ENCODE measurements around the gene PSME2. TPM values are rescaled to one million over a fixed set of nuclear protein-coding genes. Genes with fewer than 3 reads are reported as not detected.
"Not testable (repeated sequence)": the region's sequence is repeated elsewhere in the genome, so short reads cannot be mapped to it uniquely, and the experiment has no call there.

The PSME2 gene
- total RNA-seq, 1 donor from 2014 or later = 213 TPM

DNA sequence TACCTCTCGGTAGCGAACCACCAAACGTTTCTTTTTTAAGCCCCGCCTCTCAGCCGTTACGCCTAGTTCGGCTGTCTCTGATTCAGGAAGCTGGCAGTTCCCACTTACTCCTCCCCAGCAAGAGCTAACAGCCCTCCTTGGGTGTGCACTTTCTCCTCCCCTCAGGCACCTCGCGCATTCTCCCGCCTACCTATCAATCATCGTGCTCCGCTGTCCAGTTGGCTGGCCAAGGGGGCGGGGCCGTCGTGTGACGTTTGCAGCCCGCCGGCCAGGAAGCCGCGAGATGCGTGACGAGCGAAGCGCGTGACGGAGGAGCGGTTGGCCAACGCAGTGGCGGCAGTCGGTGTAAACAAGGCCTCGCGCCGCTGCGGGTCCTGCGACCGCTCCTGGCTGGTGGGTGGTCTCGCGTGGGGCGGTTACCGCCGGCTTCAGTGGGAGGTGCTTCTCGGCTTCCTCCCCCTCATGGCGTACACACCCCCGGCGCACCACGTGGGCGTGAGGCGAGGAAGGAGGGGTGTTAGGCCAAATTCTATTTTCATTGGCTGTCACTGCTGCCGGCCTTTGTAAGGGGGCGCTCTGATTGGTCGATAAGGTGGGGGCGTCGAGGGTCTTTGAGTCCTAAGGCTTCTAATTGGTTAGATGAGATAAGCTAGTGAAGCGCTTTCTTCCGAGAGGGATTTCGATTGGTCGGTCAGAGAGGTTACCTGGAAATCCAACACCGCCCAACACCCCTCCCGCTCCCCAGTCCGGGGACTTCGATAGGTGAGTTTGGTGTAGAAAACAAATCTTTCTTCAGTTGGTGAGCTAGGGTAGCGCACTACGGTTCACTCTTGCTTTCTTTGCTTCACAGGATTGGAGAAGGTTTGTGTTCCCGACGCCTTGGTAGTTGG, 31.6 kb downstream of the PSME2 start, which contains the start of the genes DCAF11 and NRL:
Gene DCAF11, plus strand, starts transcription at position 246 of the 890 bp plus-strand sequence. CDS start 818 bp downstream, outside the sequence.
Gene NRL, minus strand, starts transcription at position 418 of the 890 bp plus-strand sequence. CDS start 32,101 bp downstream, outside the sequence.
- DNase-seq (ENCODE audit: low spot score) = peak; percentile 99

GRCh38 chr14:24113801-24114531, 32.4 kb downstream of the PSME2 start:
- DNase-seq (ENCODE audit: low spot score) = peak; percentile 89

GRCh38 chr14:24113379-24113800, 33.0 kb downstream of the PSME2 start:
- DNase-seq (ENCODE audit: low spot score) = no peak

GRCh38 chr14:24110523-24110922, 35.9 kb downstream of the PSME2 start:
- no peak for DNase-seq (ENCODE audit: low spot score)

- no peak for DNase-seq (ENCODE audit: low spot score)
Observed at GRCh38 chr14:24110060-24110459, 36.4 kb downstream of the PSME2 start.

- no peak for DNase-seq (ENCODE audit: low spot score)
Observed at GRCh38 chr14:24108336-24108874, 38.0 kb downstream of the PSME2 start.

GRCh38 chr14:24106672-24107271, 39.6 kb downstream of the PSME2 start:
- DNase-seq (ENCODE audit: low spot score) = no peak

DNA sequence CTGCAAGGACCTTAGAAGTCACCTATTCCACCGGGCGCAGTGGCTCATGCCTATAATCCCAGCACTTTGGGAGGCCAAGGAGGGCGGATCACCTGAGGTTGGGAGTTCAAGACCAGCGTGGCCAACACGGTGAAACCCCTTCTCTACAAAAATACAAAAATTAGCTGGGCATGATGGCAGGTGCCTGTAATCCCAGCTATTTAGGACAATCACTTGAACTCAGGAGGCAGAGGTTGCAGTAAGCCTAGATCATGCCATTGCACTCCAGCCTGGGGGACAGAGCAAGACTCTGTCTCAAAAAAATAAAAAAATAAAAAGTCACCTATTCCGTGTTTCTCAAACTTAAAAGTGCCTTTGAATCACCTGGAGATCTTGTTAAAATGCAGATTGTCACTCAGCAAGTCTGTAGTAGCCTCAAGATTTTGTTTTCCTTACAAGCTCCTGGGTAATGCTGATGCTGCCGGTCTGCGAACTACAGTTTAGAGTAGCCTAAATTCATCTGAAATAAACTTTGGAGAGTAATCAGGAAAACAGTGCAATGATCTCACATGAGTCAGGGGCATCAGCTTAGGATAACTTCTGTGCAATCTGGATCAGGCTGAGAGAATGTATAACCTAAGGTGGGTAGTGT, 40.7 kb downstream of the PSME2 start:
- not testable (repeated sequence) for DNase-seq (ENCODE audit: low spot score)

DNA sequence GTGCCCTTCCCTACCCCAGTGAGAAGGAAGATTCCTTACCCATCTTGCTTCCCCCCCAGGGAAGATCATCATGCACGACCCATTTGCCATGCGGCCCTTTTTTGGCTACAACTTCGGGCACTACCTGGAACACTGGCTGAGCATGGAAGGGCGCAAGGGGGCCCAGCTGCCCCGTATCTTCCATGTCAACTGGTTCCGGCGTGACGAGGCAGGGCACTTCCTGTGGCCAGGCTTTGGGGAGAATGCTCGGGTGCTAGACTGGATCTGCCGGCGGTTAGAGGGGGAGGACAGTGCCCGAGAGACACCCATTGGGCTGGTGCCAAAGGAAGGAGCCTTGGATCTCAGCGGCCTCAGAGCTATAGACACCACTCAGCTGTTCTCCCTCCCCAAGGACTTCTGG, 43.0 kb downstream of the PSME2 start:
- no peak for DNase-seq (ENCODE audit: low spot score)

DNA sequence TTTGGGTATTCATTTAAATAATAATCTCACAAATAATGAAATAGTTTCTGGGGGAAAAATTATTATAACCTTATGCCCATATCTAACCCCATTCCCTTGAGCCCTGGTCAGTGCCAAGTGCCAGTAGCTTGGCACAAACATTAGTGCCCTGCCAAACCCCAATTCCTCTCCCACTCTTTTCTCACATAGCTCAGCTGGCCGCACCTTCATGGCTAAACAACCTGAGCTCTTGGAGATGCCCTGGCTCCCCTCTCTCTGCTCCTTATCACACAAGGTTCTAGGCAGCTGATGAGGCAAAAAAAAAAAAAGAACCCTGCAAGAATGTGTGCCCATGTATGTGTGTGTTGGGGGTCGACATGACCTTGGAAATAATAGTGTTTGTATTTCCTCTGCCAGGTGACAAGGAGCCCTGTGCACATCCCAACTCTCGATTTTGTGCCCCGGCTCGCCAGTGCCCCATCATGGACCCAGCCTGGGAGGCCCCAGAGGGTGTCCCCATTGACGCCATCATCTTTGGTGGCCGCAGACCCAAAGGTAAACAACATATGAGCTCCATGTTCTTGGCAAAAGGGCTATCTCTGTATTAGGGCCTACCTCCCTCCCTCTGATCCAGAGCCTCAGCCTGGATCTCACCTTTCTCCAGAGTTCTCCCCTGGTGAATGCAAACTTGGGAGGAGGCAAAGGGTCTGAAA, 43.9 kb downstream of the PSME2 start:
- no peak for DNase-seq (ENCODE audit: low spot score)

GRCh38 chr14:24100982-24101494, 45.4 kb downstream of the PSME2 start:
- DNase-seq (ENCODE audit: low spot score) = no peak

DNA sequence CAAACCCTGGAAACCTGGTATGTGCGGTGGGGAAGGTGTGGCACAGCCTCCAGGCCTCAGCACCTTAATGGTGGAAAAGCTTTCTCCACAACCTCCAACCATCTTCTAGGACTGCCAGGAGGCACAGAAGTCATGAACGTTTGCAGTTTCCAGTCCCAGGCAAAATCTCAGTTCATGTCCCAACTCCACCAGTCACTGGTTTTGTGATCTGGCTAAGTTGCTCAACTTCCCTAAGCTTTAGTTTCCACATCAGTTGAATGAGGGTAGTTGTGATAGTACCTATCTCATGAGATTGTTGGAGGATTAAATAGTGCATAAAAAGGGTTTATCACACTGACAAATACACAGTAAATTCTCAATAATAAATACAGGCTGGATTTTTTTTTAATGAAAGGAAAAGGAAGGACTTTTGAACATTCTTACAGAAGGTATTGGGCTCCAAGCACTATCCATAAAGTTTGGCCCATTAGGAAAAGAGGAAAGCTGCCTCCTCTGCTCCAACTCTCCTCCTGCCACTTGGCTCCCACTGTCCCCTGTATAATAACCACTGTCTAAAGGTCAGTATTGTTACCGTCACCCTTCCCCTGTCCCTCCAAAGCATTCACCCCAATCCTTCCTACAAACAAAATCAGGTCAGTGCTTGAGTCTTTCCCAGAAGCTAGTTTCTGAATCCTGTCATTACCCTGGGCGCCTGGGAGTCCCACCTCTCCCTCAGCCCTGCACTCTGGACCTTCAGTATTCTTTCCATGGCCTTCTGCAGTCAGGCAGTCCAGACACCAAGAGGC, 46.0 kb downstream of the PSME2 start:
- no peak for DNase-seq (ENCODE audit: low spot score)

DNA sequence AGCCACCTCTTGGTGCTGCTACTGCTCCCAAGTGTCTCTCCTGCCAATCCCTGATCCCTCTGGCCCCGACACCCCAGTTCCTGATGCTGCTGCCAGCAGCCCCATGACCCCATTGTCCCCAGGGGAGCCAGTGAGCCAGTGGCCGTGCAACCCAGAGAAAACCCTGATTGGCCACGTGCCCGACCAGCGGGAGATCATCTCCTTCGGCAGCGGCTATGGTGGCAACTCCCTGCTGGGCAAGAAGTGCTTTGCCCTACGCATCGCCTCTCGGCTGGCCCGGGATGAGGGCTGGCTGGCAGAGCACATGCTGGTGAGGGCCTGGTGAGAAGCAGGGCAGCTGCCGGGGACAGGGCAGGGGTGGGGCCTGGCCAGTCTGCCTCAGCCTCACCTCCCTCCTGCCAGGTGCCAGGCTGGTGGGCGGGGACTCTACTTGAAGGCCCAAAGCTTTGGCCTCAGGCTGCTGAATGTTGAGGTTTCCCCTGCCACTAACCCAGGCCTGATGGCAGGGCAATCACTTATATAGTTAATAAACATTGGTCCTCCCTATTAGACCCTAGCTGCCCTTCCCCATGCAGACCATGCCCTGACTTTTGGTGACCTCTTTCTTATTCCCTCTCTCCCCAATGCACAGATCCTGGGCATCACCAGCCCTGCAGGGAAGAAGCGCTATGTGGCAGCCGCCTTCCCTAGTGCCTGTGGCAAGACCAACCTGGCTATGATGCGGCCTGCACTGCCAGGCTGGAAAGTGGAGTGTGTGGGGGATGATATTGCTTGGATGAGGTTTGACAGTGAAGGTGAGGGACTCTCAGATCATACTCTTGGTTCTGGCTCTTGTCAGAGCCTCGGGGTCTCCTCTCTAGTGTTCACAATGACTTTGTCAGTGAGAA, 47.2 kb downstream of the PSME2 start:
- no peak for DNase-seq (ENCODE audit: low spot score)

GRCh38 chr14:24098229-24098926, 48.0 kb downstream of the PSME2 start:
- DNase-seq (ENCODE audit: low spot score) = no peak

DNA sequence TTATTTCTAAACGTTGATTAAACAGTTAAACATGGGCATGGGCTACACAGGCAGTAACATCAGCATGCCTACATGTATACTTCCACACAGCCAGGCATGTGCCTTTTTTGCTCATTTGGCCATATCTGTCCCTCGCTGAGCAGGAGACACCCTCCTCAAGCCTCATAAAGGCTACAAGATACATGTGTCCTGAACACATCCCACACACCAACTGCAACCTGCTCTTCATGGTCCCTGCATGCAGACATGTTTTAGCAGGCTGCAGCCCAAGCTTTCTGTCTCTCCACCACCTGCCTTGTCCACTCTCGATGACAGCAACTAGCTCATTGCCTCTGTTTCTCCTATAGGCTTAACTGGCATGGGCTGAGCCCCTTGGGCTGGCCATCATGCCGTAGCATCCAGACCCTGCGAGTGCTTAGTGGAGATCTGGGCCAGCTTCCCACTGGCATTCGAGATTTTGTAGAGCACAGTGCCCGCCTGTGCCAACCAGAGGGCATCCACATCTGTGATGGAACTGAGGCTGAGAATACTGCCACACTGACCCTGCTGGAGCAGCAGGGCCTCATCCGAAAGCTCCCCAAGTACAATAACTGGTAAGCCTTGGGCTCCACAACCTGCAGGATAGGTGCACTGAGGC, 49.7 kb downstream of the PSME2 start:
- DNase-seq (ENCODE audit: low spot score) = no peak

GRCh38 chr14:24095271-24096068, 50.9 kb downstream of the PSME2 start:
- peak; percentile 68 for DNase-seq (ENCODE audit: low spot score)

DNA sequence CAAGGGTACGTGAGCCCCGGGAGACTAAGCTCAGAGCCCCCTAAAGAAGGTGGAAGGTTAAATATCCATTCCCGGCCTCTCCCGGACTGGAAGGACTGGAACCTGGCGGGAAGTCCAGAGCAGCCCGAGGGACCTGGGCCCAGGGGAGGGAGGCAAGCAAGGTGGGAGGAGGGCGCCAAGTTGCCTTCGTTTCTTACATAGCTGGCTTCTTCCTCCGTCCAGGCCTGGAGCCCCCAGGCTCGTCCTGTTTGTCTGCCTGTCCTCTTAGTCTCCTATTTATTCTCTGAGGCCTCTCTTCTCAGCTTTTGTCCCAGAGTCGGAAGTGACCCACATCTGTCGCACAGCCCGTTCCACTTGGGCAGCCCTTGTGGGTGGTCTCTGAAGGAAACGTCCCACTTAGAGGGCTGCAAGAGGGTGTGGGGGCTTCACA, 51.6 kb downstream of the PSME2 start:
- DNase-seq (ENCODE audit: low spot score) = no peak

Measured in ureter (tissue), 1 donor.